ENCODE results near the gene SYVN1. TPM values are rescaled to one million over a fixed set of nuclear protein-coding genes. Genes with fewer than 3 reads are reported as not detected.

Gene SYVN1
- total RNA-seq, 4 donors from 2014 or later: 19.0 to 38.7 (median 26.0) TPM

GRCh38 chr11:65087827-65088226 is 46.5 kb downstream of the SYVN1 start:
- ATAC-seq: no peak
- Histone ChIP-seq H3K27ac (no peak overlapping the region), H3K27me3 (no peaks in the 10 kb centered on the region), H3K36me3 (peaks cover 0 to 51% of the 10 kb centered on the region in 2 donors), H3K9me3 (no peaks in the 10 kb centered on the region), H3K4me3 (no peak overlapping the region), H3K4me1 (peaks cover 0 to 24% (median 14%) of the 10 kb centered on the region in 3 donors)
- WGBS, 2 donors (ENCODE audit: low coverage in 1 of 2): no CpG with 5 or more reads among the region's 15 CpGs
- TF ChIP-seq EP300 (IDR thresholded peaks at IDR 0.05) (no peak), CTCF (IDR thresholded peaks at IDR 0.05) (no peak), POLR2A (IDR thresholded peaks at IDR 0.05) (no peak), POLR2AphosphoS5 (IDR thresholded peaks at IDR 0.05) (no peak)

GRCh38 chr11:65087216-65087615 is 47.1 kb downstream of the SYVN1 start:
- no peak overlapping the region for H3K4me3 ChIP-seq
- peaks cover 0 to 51% of the 10 kb centered on the region in 2 donors for H3K36me3 ChIP-seq
- peaks cover 0 to 24% (median 14%) of the 10 kb centered on the region in 3 donors for H3K4me1 ChIP-seq
- TF ChIP-seq EP300 (IDR thresholded peaks at IDR 0.05): no peak
- no peak for TF ChIP-seq POLR2A (IDR thresholded peaks at IDR 0.05)
- TF ChIP-seq POLR2AphosphoS5 (IDR thresholded peaks at IDR 0.05): no peak
- no peak for TF ChIP-seq CTCF (IDR thresholded peaks at IDR 0.05)
- no peaks in the 10 kb centered on the region for H3K27me3 ChIP-seq
- no peaks in the 10 kb centered on the region for H3K9me3 ChIP-seq
- ATAC-seq: no peak
- 80% methylated on average over 6 of the region's 11 CpGs; no CpG with 5 or more reads in 1 of the 2 donors for WGBS, 2 donors (ENCODE audit: low coverage in 1 of 2)
- H3K27ac ChIP-seq: no peak overlapping the region

- peaks cover 0 to 24% (median 14%) of the 10 kb centered on the region in 3 donors for H3K4me1 ChIP-seq
- no peaks in the 10 kb centered on the region for H3K27me3 ChIP-seq
- H3K9me3 ChIP-seq: no peaks in the 10 kb centered on the region
- no peak for ATAC-seq
- no peak for TF ChIP-seq POLR2AphosphoS5 (IDR thresholded peaks at IDR 0.05)
- TF ChIP-seq EP300 (IDR thresholded peaks at IDR 0.05): no peak
- no peak for TF ChIP-seq CTCF (IDR thresholded peaks at IDR 0.05)
- TF ChIP-seq POLR2A (IDR thresholded peaks at IDR 0.05): no peak
- peaks cover 0 to 51% of the 10 kb centered on the region in 2 donors for H3K36me3 ChIP-seq
- no peak overlapping the region for H3K27ac ChIP-seq
- WGBS, 2 donors (ENCODE audit: low coverage in 1 of 2): 81 to 100% methylated on average over 2 to 3 of the region's 9 CpGs
- H3K4me3 ChIP-seq: no peak overlapping the region
Observed at GRCh38 chr11:65086809-65087208, 47.5 kb downstream of the SYVN1 start.

- WGBS, 2 donors (ENCODE audit: low coverage in 1 of 2): 83 to 89% methylated on average over 1 to 4 of the region's 4 CpGs
- no peak for TF ChIP-seq EP300 (IDR thresholded peaks at IDR 0.05)
- TF ChIP-seq CTCF (IDR thresholded peaks at IDR 0.05): no peak
- no peak for TF ChIP-seq POLR2AphosphoS5 (IDR thresholded peaks at IDR 0.05)
- TF ChIP-seq POLR2A (IDR thresholded peaks at IDR 0.05): no peak
Observed at GRCh38 chr11:65085446-65085845, 48.9 kb downstream of the SYVN1 start.

GRCh38 chr11:65084598-65085375 is 49.5 kb downstream of the SYVN1 start:
- peak overlapping the region; percentile 67 to 97 (median 93) for H3K27ac ChIP-seq
- TF ChIP-seq EP300 (IDR thresholded peaks at IDR 0.05): no peak
- no peak for TF ChIP-seq CTCF (IDR thresholded peaks at IDR 0.05)
- TF ChIP-seq POLR2AphosphoS5 (IDR thresholded peaks at IDR 0.05): no peak
- TF ChIP-seq POLR2A (IDR thresholded peaks at IDR 0.05): no peak
- H3K36me3 ChIP-seq: peaks cover 0 to 48% of the 10 kb centered on the region in 2 donors
- H3K9me3 ChIP-seq: no peaks in the 10 kb centered on the region
- H3K27me3 ChIP-seq: no peaks in the 10 kb centered on the region
- peaks cover 0 to 24% (median 14%) of the 10 kb centered on the region in 3 donors for H3K4me1 ChIP-seq
- peak overlapping the region; percentile 68 to 81 for H3K4me3 ChIP-seq
- WGBS, 2 donors (ENCODE audit: low coverage in 1 of 2): 33 to 35% methylated on average over 3 to 12 of the region's 23 CpGs
- ATAC-seq: no peak

More at GRCh38 chr11:65085446-65085845, 48.9 kb downstream of the SYVN1 start:
- Histone ChIP-seq H3K9me3 (no peaks in the 10 kb centered on the region), H3K4me3 (no peak overlapping the region), H3K4me1 (peaks cover 0 to 24% (median 14%) of the 10 kb centered on the region in 3 donors), H3K27me3 (no peaks in the 10 kb centered on the region), H3K27ac (no peak overlapping the region), H3K36me3 (peaks cover 0 to 51% of the 10 kb centered on the region in 2 donors)
- no peak for ATAC-seq
